Hepatocyte (in vitro differentiated cells): ENCODE measurements around the gene MPHOSPH9.

Experiments used
- EZH2 ChIP-seq: fragments of 200-600 bp; sonication (generic); IDR thresholded peaks from 2 replicates; pipeline ENCODE4 v1.6.1; 2016; ENCODE audit warnings: antibody characterized with exemption, mild to moderate bottlenecking, borderline replicate concordance
- EZH2phosphoT487 ChIP-seq: fragments of 200-600 bp; sonication (generic); IDR thresholded peaks from one replicate; pipeline ENCODE4 v1.6.1; 2018; ENCODE audit warnings: antibody characterized with exemption, mild to moderate bottlenecking, low read depth, moderate library complexity; ENCODE audit not compliant: unreplicated experiment, severe bottlenecking
- TF ChIP-seq, protein P1 (sequence below): fragments of 200-600 bp; sonication (generic); IDR thresholded peaks from 2 replicates; pipeline ENCODE4 v1.5.1; 2016; ENCODE audit warnings: antibody characterized with exemption, mild to moderate bottlenecking; ENCODE audit not compliant: poor library complexity

DNA sequence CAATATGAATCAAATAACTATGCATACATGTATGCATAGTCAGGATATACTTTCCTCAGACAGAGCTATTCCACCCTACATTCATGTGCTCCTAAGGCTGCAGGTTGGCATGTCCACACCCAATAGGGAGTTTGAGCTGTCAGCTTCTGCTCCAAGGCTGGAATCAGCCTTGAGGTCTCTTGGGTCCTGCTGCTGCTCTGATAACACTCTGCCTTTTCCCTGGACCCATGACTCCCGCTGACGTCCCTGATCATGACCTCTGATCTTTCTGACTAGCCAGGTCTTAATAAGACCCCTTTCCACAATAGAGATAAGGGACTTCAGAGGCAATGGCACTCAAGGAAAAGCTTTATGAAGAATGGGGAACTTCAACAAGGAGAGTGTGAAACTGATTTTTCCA is 87.7 kb downstream of the MPHOSPH9 start:
- TF ChIP-seq, protein P1, sequence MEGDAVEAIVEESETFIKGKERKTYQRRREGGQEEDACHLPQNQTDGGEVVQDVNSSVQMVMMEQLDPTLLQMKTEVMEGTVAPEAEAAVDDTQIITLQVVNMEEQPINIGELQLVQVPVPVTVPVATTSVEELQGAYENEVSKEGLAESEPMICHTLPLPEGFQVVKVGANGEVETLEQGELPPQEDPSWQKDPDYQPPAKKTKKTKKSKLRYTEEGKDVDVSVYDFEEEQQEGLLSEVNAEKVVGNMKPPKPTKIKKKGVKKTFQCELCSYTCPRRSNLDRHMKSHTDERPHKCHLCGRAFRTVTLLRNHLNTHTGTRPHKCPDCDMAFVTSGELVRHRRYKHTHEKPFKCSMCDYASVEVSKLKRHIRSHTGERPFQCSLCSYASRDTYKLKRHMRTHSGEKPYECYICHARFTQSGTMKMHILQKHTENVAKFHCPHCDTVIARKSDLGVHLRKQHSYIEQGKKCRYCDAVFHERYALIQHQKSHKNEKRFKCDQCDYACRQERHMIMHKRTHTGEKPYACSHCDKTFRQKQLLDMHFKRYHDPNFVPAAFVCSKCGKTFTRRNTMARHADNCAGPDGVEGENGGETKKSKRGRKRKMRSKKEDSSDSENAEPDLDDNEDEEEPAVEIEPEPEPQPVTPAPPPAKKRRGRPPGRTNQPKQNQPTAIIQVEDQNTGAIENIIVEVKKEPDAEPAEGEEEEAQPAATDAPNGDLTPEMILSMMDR, result no peak
- TF ChIP-seq EZH2 (no peak), EZH2phosphoT487 (no peak)
